H1 (cell line): ENCODE measurements around the gene GANC. TPM values are rescaled to one million over a fixed set of nuclear protein-coding genes. Genes with fewer than 3 reads are reported as not detected.

Source experiments
- CTCF ChIA-PET: fragments of 300-600 bp; sonication (Branson Sonifier 250); formaldehyde crosslinking; loops from one replicate; lab custom pipeline; 2021; ENCODE audit not compliant: partially characterized antibody; lab: Charles Lee
- POLR2A ChIA-PET: fragments of 300-600 bp; sonication (Branson Sonifier 250); formaldehyde crosslinking; loops from one replicate; lab custom pipeline; 2021; ENCODE audit warnings: inconsistent platforms; ENCODE audit not compliant: partially characterized antibody; lab: Charles Lee
- DNase-seq, 2 experiments: peaks; one replicate each; pipeline versions ENCODE4 v3.0.0 to v3.0.0-alpha.2; 2010 to 2022; ENCODE audit warnings: low spot score in 2 of 2, low read depth in 1 of 2, mixed read lengths in 1 of 2
- FAIRE-seq: peaks from 2 replicates; lab custom pipeline; 2011; peaks lifted over from hg19 to GRCh38; lab: Jason Lieb, UNC
- H2AFZ ChIP-seq: 2 replicates; pipeline ENCODE4 v1.8.1; 2012; ENCODE audit warnings: low read length, inconsistent platforms
- H2AK5ac ChIP-seq: 2 replicates; pipeline ENCODE4 v1.6.1; 2013; ENCODE audit warnings: low read depth, low read length
- H2BK120ac ChIP-seq: replicated peaks from 2 replicates; pipeline ENCODE3; 2013; ENCODE audit warnings: low read depth, low read length, inconsistent platforms
- H2BK12ac ChIP-seq: 2 replicates; pipeline ENCODE4 v1.6.1; 2013; ENCODE audit warnings: low read depth, low read length
- H2BK15ac ChIP-seq: 2 replicates; pipeline ENCODE4 v1.6.1; 2013; ENCODE audit warnings: low read length
- H2BK20ac ChIP-seq: 2 replicates; pipeline ENCODE4 v1.6.1; 2013; ENCODE audit warnings: low read length
- H2BK5ac ChIP-seq: 2 replicates; pipeline ENCODE4 v1.6.1; 2013; ENCODE audit warnings: low read depth, low read length
- H3K14ac ChIP-seq: 2 replicates; pipeline ENCODE4 v1.6.1; 2013; ENCODE audit warnings: inconsistent platforms; ENCODE audit not compliant: insufficient read length
- H3K18ac ChIP-seq: 2 replicates; pipeline ENCODE4 v1.6.1; 2013; ENCODE audit warnings: low read length; ENCODE audit errors: extremely low read depth
- H3K23ac ChIP-seq: 2 replicates; pipeline ENCODE4 v1.6.1; 2013; ENCODE audit warnings: inconsistent platforms; ENCODE audit not compliant: insufficient read length
- H3K23me2 ChIP-seq: 2 replicates; pipeline ENCODE4 v1.6.1; 2013; ENCODE audit warnings: low read depth, low read length
- H3K27ac ChIP-seq: 2 replicates; pipeline ENCODE4 v1.6.1; 2011; ENCODE audit warnings: low read depth, low read length, inconsistent platforms
- H3K27me3 ChIP-seq, 4 experiments: replicated peaks in 1 of 4; 1 replicate in 1 of 4; 2 replicates in 3 of 4; pipeline versions ENCODE4 v1.6.1 to v1.8.1; 2011 to 2013; ENCODE audit warnings: low read length in 3 of 4, mild to moderate bottlenecking in 3 of 4, inconsistent platforms in 2 of 4, mixed read lengths in 2 of 4, moderate library complexity in 1 of 4; ENCODE audit not compliant: control insufficient read depth in 3 of 4, insufficient read depth in 3 of 4; ENCODE audit errors: extremely low read depth in 1 of 4
- H3K36me3 ChIP-seq, 4 experiments: 2 replicates each; pipeline versions ENCODE4 v1.6.1 to v1.8.1; 2011 to 2013; ENCODE audit warnings: mild to moderate bottlenecking in 4 of 4, low read length in 3 of 4, moderate library complexity in 2 of 4, control low read depth in 1 of 4, inconsistent platforms in 1 of 4; ENCODE audit not compliant: insufficient read depth in 4 of 4, control insufficient read depth in 2 of 4
- H3K4ac ChIP-seq: replicated peaks from 2 replicates; pipeline ENCODE3; 2013; ENCODE audit warnings: low read length, low read depth, mixed read lengths, inconsistent platforms; ENCODE audit not compliant: insufficient read length
- H3K4me1 ChIP-seq, 4 experiments: replicated peaks in 1 of 4; 1 replicate in 1 of 4; 2 replicates in 3 of 4; pipeline versions ENCODE4 v1.6.1 to v1.8.1; 2011 to 2013; ENCODE audit warnings: low read length in 3 of 4, inconsistent platforms in 2 of 4, mixed read lengths in 1 of 4; ENCODE audit not compliant: insufficient read depth in 4 of 4, control insufficient read depth in 3 of 4
- H3K4me2 ChIP-seq, 2 experiments: 2 replicates each; pipeline versions ENCODE4 v1.6.1 to v1.8.1; 2011 to 2013; ENCODE audit warnings: low read depth in 2 of 2, low read length in 2 of 2, control low read depth in 1 of 2, inconsistent platforms in 1 of 2, mild to moderate bottlenecking in 1 of 2; ENCODE audit not compliant: insufficient read depth in 1 of 2
- H3K4me3 ChIP-seq, 4 experiments: fragments of 200-600, 300-600 bp in 1 of 4; sonication (generic), shearing (Covaris generic), sonication (Bioruptor Twin) in 1 of 4; 2 replicates each; pipeline versions ENCODE4 v1.5.1 to v1.8.1; 2011 to 2016; ENCODE audit warnings: low read length in 4 of 4, low read depth in 3 of 4, control low read depth in 2 of 4, inconsistent platforms in 2 of 4, mild to moderate bottlenecking in 2 of 4, mixed read lengths in 1 of 4, moderate library complexity in 1 of 4; ENCODE audit not compliant: insufficient read depth in 2 of 4; ENCODE audit errors: extremely low read depth in 1 of 4
- H3K56ac ChIP-seq: replicated peaks from 2 replicates; pipeline ENCODE3; 2013; ENCODE audit warnings: low read depth, mild to moderate bottlenecking, mixed read lengths, low read length, inconsistent platforms; ENCODE audit not compliant: insufficient read length
- H3K79me1 ChIP-seq: 2 replicates; pipeline ENCODE4 v1.6.1; 2013; ENCODE audit warnings: low read depth, low read length, control low read depth
- H3K79me2 ChIP-seq, 2 experiments: 2 replicates each; pipeline versions ENCODE4 v1.6.1 to v1.8.1; 2012 to 2013; ENCODE audit warnings: low read length in 2 of 2, mild to moderate bottlenecking in 2 of 2, inconsistent platforms in 1 of 2; ENCODE audit not compliant: insufficient read depth in 2 of 2, control insufficient read depth in 1 of 2
- H3K9ac ChIP-seq, 4 experiments: replicated peaks in 1 of 4; 1 replicate in 1 of 4; 2 replicates in 3 of 4; pipeline versions ENCODE4 v1.6.1 to v1.8.1; 2011 to 2013; ENCODE audit warnings: low read depth in 3 of 4, low read length in 3 of 4, control low read depth in 2 of 4, mild to moderate bottlenecking in 2 of 4, moderate library complexity in 2 of 4, inconsistent platforms in 1 of 4; ENCODE audit errors: extremely low read depth in 1 of 4
- H3K9me3 ChIP-seq, 2 experiments: 2 replicates each; pipeline versions ENCODE4 v1.6.1 to v1.8.1; 2012 to 2013; ENCODE audit warnings: mild to moderate bottlenecking in 2 of 2, moderate library complexity in 2 of 2, control low read depth in 1 of 2, inconsistent platforms in 1 of 2, low read depth in 1 of 2, low read length in 1 of 2, mixed read lengths in 1 of 2; ENCODE audit not compliant: insufficient read depth in 2 of 2
- H4K20me1 ChIP-seq, 2 experiments: replicated peaks in 1 of 2; 2 replicates each; pipeline versions ENCODE3 to v1.8.1; 2011 to 2013; ENCODE audit warnings: inconsistent platforms in 2 of 2, low read length in 2 of 2, mild to moderate bottlenecking in 1 of 2; ENCODE audit not compliant: insufficient read depth in 2 of 2, control insufficient read depth in 1 of 2
- H4K5ac ChIP-seq: 2 replicates; pipeline ENCODE4 v1.6.1; 2013; ENCODE audit warnings: low read length, low read depth, mixed read lengths, inconsistent platforms; ENCODE audit not compliant: insufficient read length
- H4K8ac ChIP-seq: 2 replicates; pipeline ENCODE4 v1.8.0; 2013; ENCODE audit warnings: mild to moderate bottlenecking, moderate library complexity, low read length, inconsistent platforms; ENCODE audit not compliant: insufficient read depth; ENCODE audit errors: extremely low read depth
- H4K91ac ChIP-seq: replicated peaks from 2 replicates; pipeline ENCODE3; 2013; ENCODE audit warnings: low read length, mixed read lengths, inconsistent platforms; ENCODE audit not compliant: insufficient read length
- ATF2 ChIP-seq: IDR thresholded peaks from 2 replicates; pipeline ENCODE4 v1.6.1; 2012; ENCODE audit warnings: low read length, inconsistent platforms
- CHD1 ChIP-seq: IDR thresholded peaks from 2 replicates; pipeline ENCODE4 v1.6.1; 2012; ENCODE audit warnings: low read depth, low read length, improper control_type of control experiment
- CHD2 ChIP-seq: IDR thresholded peaks from 2 replicates; pipeline ENCODE4 v1.6.1; 2012; ENCODE audit warnings: low read length, improper control_type of control experiment
- RNF2 ChIP-seq: fragments of 200-900, 300-1000 bp; sonication (generic); IDR thresholded peaks from 2 replicates; pipeline ENCODE4 v1.7.1; 2016; ENCODE audit warnings: borderline replicate concordance, low read depth, mild to moderate bottlenecking, antibody characterized with exemption, low read length; ENCODE audit not compliant: poor library complexity, severe bottlenecking; ENCODE audit errors: missing control alignments
- RXRA ChIP-seq: IDR thresholded peaks from 2 replicates; pipeline ENCODE4 v1.6.1; 2011; ENCODE audit warnings: low read depth, mild to moderate bottlenecking, low read length, moderate library complexity; ENCODE audit not compliant: insufficient read depth
- WGBS, 2 experiments: shearing (Covaris generic) in 1 of 2; methylation state at CpG; one replicate each; pipeline versions ENCODE4 v1.1.6 to v1.1.7; 2013 to 2015; ENCODE audit warnings: low lambda C conversion rate in 2 of 2, mixed read lengths in 2 of 2, inconsistent platforms in 1 of 2, low coverage in 1 of 2, missing lambda C conversion rate in 1 of 2; ENCODE audit not compliant: insufficient replicate concordance in 2 of 2, insufficient coverage in 1 of 2, insufficient read length in 1 of 2; ENCODE audit errors: extremely low coverage in 1 of 2, missing lambda C conversion rate in 1 of 2; 5-methylcytosine and 5-hydroxymethylcytosine counted together
- polyA plus RNA-seq, 7 experiments: library from polyadenylated mRNA; depleted of rRNA in 3 of 7; stranded (reverse) in 5 of 7; unstranded in 2 of 7; fragments of >200 nt in 5 of 7; fragments of 200-250 nt in 2 of 7; gene quantifications; 1 replicate in 5 of 7; 2 replicates in 1 of 7; 4 replicates in 1 of 7; pipeline versions ENCODE4 v1.2.1 to v1.2.3, GENCODE V29; 2011 to 2013; ENCODE audit warnings: missing spikeins in 2 of 7, mixed read lengths in 2 of 7
- total RNA-seq: library from RNA; stranded (reverse); fragmentation: NEBNext Ultra II Directional; extraction: Animal tissue kit (Norgen Biotek cat#: 25700); gene quantifications from 2 replicates; pipeline ENCODE4 v1.2.1, GENCODE V29; 2021

The GANC gene
- total and polyA plus RNA-seq, 2 of the 8 experiments (the other 6 are each of a cell fraction or from before 2014, with no cell fraction given): 6.8 to 14.4 TPM

GRCh38 chr15:42343596-42344232 is 70.7 kb downstream of the GANC start:
- Histone ChIP-seq H2BK20ac (no peak overlapping the region), H2AK5ac (no peak overlapping the region), H3K56ac (no peak overlapping the region), H3K9ac (no peak overlapping the region), H3K36me3 (no peaks in the 10 kb centered on the region), H4K91ac (no peak overlapping the region), H3K18ac (no peak overlapping the region), H3K4me1 (no peaks in the 10 kb centered on the region), H3K23me2 (no peaks in the 10 kb centered on the region), H3K9me3 (no peaks in the 10 kb centered on the region), H3K79me1 (no peaks in the 10 kb centered on the region), H4K5ac (no peak overlapping the region), H3K4ac (no peak overlapping the region), H3K27ac (no peak overlapping the region), H3K27me3 (no peaks in the 10 kb centered on the region), H2BK15ac (no peak overlapping the region), H2BK120ac (no peak overlapping the region), H3K23ac (no peak overlapping the region), H3K4me3 (no peak overlapping the region), H4K20me1 (no peaks in the 10 kb centered on the region), H3K14ac (no peak overlapping the region), H2BK12ac (no peak overlapping the region), H3K4me2 (no peak overlapping the region), H3K79me2 (no peaks in the 10 kb centered on the region), H4K8ac (no peak overlapping the region), H2BK5ac (no peak overlapping the region), H2AFZ (no peak overlapping the region)
- no peak for DNase-seq
- CTCF ChIA-PET: interaction anchor here (0.8 to 1.3 kb wide), 2 partner anchors 31 to 42 kb away, joined by 3 read pairs; no protein-coding TSS in a partner anchor
- WGBS, 2 experiments: 84% methylated on average over 6 of the region's 6 CpGs; no CpG with 5 or more reads in 1 of the 2 experiments
- no peak for FAIRE-seq
- POLR2A ChIA-PET: no interaction called here
- no peak for TF ChIP-seq RXRA
- no peak for TF ChIP-seq ATF2
- TF ChIP-seq CHD1: no peak
- TF ChIP-seq CHD2: no peak
- TF ChIP-seq RNF2: no peak
